Measurements from ENCODE around the gene ZNF503.

ZNF503 gene

DNA sequence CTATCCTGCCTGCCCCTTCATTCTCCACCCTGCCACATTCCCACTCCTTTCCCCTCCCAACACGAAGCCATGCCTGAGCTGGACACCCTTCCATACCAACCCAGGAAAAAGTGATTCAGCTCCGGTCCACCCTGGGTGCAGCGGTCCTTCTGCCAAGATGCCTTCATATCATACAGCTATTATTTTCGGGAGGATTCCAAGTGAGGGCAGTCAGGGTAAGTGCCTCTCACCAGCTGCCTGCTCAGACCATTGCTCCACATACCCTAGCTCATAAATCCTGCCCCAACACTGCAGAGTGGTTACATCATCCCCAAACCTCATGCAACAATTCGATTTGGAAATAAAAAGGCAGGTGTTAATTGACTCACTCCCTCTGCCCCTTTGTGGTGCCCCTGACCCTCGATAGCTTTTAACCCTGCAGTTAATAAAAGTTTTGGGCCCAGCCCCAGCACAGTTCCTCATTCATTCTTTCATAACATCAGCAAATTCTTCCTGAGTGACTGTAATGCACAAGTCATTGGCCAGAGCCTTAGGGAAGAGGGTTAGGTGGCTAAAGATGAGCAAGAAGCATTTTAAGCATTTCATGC lies 42.6 kb downstream of the ZNF503 start:
- DNase-seq (ENCODE audit: low read depth), result no peak
- H3K4me3 ChIP-seq (ENCODE audit: low read depth, low read length), result no peak overlapping the region
- TF ChIP-seq, protein P1, sequence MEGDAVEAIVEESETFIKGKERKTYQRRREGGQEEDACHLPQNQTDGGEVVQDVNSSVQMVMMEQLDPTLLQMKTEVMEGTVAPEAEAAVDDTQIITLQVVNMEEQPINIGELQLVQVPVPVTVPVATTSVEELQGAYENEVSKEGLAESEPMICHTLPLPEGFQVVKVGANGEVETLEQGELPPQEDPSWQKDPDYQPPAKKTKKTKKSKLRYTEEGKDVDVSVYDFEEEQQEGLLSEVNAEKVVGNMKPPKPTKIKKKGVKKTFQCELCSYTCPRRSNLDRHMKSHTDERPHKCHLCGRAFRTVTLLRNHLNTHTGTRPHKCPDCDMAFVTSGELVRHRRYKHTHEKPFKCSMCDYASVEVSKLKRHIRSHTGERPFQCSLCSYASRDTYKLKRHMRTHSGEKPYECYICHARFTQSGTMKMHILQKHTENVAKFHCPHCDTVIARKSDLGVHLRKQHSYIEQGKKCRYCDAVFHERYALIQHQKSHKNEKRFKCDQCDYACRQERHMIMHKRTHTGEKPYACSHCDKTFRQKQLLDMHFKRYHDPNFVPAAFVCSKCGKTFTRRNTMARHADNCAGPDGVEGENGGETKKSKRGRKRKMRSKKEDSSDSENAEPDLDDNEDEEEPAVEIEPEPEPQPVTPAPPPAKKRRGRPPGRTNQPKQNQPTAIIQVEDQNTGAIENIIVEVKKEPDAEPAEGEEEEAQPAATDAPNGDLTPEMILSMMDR (IDR thresholded peaks at IDR 0.05; ENCODE audit: insufficient read depth, low read depth, low read length, missing control alignments), result no peak

DNA sequence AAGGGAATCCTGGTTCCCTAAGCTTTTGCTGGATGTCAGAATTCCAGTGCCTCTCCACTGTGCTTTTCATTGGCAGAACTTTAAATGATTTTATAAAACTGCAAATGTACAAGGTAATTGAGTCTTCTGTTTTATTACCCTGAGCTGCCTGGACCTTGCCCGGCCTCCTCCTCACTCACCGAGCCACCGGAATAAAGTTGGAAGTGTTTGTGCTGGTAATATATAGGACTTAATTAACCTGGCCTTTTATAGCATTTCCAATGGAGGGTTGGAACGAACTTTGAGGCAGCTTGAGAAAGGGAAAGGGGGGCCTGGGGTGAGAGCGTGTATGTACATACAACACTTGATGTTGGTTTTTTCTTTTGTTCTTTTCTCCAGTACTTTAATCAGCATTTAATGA lies 43.4 kb downstream of the ZNF503 start:
- DNase-seq (ENCODE audit: low read depth), result no peak
- TF ChIP-seq, protein P1 (IDR thresholded peaks at IDR 0.05; ENCODE audit: insufficient read depth, low read depth, low read length, missing control alignments), result no peak
- H3K4me3 ChIP-seq (ENCODE audit: low read depth, low read length), result no peak overlapping the region

DNA sequence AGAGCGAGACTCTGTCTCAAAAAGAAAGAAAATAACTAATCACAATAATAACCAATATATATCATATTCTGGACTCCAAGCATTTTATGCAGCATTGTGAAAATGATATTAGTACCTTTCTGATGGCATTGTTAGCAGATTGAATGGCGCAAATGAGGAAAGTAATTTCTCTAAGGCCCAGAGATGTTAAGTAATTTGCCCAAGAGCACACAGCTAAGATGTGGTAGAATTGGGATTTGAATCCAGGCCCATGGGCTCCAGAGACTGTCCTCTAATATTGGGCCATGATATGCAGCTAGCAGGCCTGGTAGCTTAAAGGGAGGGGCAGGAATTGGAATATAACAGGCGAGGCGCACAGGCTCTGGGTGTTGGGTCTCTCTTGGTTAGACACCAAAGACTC lies 44.1 kb downstream of the ZNF503 start:
- TF ChIP-seq, protein P1 (IDR thresholded peaks at IDR 0.05; ENCODE audit: insufficient read depth, low read depth, low read length, missing control alignments), result no peak
- no peak overlapping the region for H3K4me3 ChIP-seq (ENCODE audit: low read depth, low read length)
- DNase-seq (ENCODE audit: low read depth), result no peak

DNA sequence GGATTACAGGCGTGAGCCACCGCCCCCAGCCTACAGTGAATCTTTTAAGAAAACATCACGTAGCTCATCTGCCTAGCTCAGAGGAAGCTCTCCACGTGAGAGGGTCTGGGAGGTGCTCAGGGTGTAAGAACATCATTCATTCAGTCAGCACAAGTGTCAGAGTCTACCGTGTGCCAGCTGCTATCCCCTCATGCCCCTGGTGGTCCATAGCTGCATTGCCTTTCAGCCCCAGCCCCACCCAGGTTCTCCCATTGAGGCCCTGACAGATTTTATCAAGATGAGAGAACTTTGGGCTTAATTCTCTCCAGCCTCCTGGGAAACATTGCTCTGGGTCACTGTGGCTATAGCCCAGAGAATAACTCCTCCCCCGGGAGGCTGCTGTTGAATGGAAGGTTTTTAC lies 45.1 kb downstream of the ZNF503 start:
- TF ChIP-seq, protein P1 (IDR thresholded peaks at IDR 0.05; ENCODE audit: insufficient read depth, low read depth, low read length, missing control alignments), result no peak
- DNase-seq (ENCODE audit: low read depth), result no peak
- H3K4me3 ChIP-seq (ENCODE audit: low read depth, low read length), result no peak overlapping the region

DNA sequence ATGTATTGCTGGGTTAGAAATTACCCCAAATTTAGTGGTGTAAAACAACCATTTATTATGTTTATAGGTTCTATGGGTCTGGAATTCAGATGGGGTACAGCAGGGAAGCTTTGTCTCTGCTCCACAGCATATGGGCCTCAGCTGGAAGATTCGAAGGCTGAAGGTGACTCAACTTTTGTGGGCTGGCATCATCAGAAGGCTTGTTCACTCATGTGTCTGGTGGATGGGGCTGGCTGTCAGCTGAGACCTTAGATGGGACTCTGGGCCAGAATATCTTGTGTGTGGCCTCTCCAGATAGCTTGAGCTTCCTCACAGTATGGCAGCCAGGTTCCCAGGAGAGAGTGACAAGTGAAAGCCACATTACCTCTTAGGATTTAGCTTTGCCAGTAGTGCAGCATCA lies 45.9 kb downstream of the ZNF503 start:
- no peak overlapping the region for H3K4me3 ChIP-seq (ENCODE audit: low read depth, low read length)
- TF ChIP-seq, protein P1 (IDR thresholded peaks at IDR 0.05; ENCODE audit: insufficient read depth, low read depth, low read length, missing control alignments), result no peak
- DNase-seq (ENCODE audit: low read depth), result no peak

DNA sequence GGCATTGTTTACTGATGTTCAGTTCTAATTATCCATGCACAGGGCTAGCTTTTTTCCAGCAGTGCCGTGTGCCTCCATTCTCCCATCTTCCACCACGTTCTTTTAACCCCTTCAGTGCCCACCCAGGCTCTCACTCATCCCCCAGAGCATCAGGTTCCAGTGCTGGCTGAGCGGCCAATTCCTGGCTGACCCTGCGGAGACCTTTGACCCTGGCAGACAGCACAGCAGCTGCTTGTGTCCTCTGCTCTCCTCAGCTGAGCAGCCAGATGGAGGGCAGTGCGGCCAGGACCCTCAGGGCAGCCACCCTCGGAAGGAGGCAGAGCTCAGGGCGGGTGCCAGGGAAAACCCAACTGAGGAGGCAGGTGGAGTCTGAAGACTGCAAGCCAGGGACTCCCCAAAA lies 48.4 kb downstream of the ZNF503 start:
- H3K4me3 ChIP-seq (ENCODE audit: low read depth, low read length), result no peak overlapping the region
- TF ChIP-seq, protein P1 (IDR thresholded peaks at IDR 0.05; ENCODE audit: insufficient read depth, low read depth, low read length, missing control alignments), result no peak
- no peak for DNase-seq (ENCODE audit: low read depth)

DNA sequence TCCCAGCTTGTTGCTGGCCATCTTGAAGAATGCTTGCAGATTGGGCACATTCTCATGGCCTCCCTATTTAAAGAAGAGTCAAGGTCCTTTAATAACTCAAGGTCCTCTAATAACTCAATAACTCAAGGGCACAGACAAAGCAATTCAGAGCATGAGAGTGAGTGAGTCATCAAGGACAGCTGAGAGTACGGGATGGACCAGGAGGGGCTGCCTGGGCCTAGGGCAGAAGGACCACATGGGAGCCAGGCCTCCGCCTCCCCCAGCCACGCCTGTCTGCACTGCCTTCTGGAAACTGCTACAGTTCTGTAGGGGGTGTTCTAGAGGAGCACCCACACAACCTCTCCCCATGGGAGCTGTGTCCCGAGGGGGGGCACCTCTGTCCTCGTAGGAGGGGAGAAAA lies 48.9 kb downstream of the ZNF503 start:
- TF ChIP-seq, protein P1 (IDR thresholded peaks at IDR 0.05; ENCODE audit: insufficient read depth, low read depth, low read length, missing control alignments), result no peak
- DNase-seq (ENCODE audit: low read depth), result no peak
- H3K4me3 ChIP-seq (ENCODE audit: low read depth, low read length), result no peak overlapping the region

Measured in GM12865 (cell line).